Peyer's patch (tissue), 4 donors: ENCODE results near the gene NVL.

ENCODE experiments used
- CTCF ChIP-seq, 6 experiments: fragments of 450-650 bp in 4 of 6; fragments of 200-600 bp in 2 of 6; sonication (generic) in 1 of 6; IDR thresholded peaks; one replicate each; pipeline ENCODE4 v1.5.1; 2017 to 2019; ENCODE audit warnings: antibody characterized with exemption in 6 of 6, mild to moderate bottlenecking in 3 of 6, moderate library complexity in 1 of 6
- POLR2A ChIP-seq, 2 donors: fragments of 450-650 bp; IDR thresholded peaks; one replicate each; pipeline ENCODE4 v1.5.1; 2017; ENCODE audit warnings: antibody characterized with exemption in 2 of 2, mild to moderate bottlenecking in 2 of 2, moderate library complexity in 2 of 2

DNA sequence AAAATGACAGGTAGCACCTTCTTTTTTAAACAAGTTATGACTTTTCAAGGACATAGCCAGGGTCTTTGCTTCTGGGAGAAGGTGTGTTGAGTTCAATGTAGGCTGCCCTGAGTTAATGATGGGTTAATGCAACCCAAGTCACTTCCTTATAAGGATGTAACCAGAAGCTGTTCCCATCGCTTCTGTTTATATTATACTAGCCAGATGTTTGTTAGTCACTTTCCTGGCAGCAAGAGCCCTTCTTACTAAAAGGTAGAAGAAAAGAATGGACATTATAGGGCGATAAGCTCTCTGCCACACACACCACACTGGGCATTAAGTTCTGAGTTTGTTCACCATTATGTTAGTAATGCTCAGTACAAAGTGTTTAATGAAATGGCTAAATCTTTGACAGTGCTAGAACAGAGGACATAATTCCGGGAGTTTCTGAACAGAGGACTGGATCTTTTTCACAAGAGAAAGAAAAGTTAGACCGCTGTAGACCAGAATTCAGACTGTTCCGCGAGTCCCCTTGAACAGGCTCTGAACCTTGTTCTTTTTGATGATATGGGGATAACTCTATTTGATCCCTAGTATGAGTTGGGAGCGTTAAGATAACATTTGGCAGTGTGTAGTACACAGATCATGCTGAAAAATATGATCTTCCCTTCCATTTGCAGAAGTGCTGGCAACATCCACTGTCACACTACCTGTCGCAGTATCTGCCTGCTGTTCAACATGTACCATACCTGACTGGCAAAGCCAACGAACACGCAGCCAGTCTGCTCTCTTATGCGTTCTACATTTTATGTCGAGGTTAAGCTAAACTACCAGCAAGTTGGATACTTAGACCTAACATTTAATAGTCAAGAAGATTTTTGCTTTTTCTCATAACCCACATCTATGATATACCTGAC, 105.9 kb downstream of the NVL start:
- TF ChIP-seq POLR2A (IDR thresholded peaks at IDR 0.05), result no peak
- TF ChIP-seq CTCF (IDR thresholded peaks at IDR 0.05), result no peak
